Measurements from ENCODE around the gene SLC12A8. TPM values are rescaled to one million over a fixed set of nuclear protein-coding genes. Genes with fewer than 3 reads are reported as not detected.

The SLC12A8 gene
- total RNA-seq, 1 experiment from 2014 or later, result 30.7 TPM

GRCh38 chr3:125175295-125176078 lies 37.1 kb downstream of the SLC12A8 start:
- no peak for TF ChIP-seq EZH2 (IDR thresholded peaks at IDR 0.05; ENCODE audit: low read depth)
- TF ChIP-seq, protein P1, sequence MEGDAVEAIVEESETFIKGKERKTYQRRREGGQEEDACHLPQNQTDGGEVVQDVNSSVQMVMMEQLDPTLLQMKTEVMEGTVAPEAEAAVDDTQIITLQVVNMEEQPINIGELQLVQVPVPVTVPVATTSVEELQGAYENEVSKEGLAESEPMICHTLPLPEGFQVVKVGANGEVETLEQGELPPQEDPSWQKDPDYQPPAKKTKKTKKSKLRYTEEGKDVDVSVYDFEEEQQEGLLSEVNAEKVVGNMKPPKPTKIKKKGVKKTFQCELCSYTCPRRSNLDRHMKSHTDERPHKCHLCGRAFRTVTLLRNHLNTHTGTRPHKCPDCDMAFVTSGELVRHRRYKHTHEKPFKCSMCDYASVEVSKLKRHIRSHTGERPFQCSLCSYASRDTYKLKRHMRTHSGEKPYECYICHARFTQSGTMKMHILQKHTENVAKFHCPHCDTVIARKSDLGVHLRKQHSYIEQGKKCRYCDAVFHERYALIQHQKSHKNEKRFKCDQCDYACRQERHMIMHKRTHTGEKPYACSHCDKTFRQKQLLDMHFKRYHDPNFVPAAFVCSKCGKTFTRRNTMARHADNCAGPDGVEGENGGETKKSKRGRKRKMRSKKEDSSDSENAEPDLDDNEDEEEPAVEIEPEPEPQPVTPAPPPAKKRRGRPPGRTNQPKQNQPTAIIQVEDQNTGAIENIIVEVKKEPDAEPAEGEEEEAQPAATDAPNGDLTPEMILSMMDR (conservative IDR thresholded peaks at IDR 0.05), result no peak
- Histone ChIP-seq H3K9me2 (ENCODE audit: insufficient read depth) (no peaks in the 10 kb centered on the region), H3K27ac (no peak overlapping the region), H4K20me1 (ENCODE audit: insufficient read depth) (no peaks in the 10 kb centered on the region), H3K36me3 (ENCODE audit: low read depth) (no peaks in the 10 kb centered on the region), H3F3A (ENCODE audit: insufficient read depth, low read depth) (0 out of 2 replicates have a peak, but pooled peaks cover 3% of the 10 kb centered on the region), H3K79me2 (ENCODE audit: low read depth) (no peaks in the 10 kb centered on the region), H3K27me3 (ENCODE audit: insufficient read depth, low read depth) (no peaks in the 10 kb centered on the region), H2AFZ (no peak overlapping the region), H3K4me2 (no peak overlapping the region), H3K9me3 (ENCODE audit: insufficient read depth, low read depth) (no peaks in the 10 kb centered on the region; the same call in 1 of the 2 replicates), H3K4me3 (no peak overlapping the region), H3K4me1 (replicated peaks; ENCODE audit: insufficient read depth) (no peaks in the 10 kb centered on the region)
- DNase-seq, result no peak
- intact Hi-C loops (cut with micrococcal nuclease; ENCODE audit: unreplicated experiment), result no loop called here
- no TSS peak for BruUV-seq (replicated peaks)
- ChIA-PET CTCF (no interaction called here), POLR2A (ENCODE audit: unreplicated experiment) (no interaction called here)

DNA sequence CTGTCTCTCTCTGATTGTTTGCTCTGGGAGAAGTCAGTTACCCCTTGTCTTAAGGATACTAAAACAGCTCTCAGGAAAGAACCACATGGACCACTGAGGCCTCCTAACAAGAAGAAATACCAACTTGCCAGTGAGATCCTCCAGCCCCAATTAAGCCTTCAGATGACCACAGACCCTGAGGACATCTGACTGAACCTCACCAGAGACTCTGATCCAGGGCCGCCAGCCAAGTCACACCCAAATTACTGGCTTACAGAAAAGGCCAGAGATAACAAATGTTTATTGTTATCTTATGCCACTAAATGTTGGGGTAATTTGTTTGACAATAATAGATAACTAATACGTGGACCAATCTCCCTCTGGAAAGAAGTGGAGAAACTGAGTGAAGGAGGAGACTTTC lies 40.2 kb downstream of the SLC12A8 start:
- POLR2A ChIA-PET (ENCODE audit: unreplicated experiment), result no interaction called here
- no TSS peak for BruUV-seq (replicated peaks)
- intact Hi-C loops (cut with micrococcal nuclease; ENCODE audit: unreplicated experiment), result no loop called here

DNA sequence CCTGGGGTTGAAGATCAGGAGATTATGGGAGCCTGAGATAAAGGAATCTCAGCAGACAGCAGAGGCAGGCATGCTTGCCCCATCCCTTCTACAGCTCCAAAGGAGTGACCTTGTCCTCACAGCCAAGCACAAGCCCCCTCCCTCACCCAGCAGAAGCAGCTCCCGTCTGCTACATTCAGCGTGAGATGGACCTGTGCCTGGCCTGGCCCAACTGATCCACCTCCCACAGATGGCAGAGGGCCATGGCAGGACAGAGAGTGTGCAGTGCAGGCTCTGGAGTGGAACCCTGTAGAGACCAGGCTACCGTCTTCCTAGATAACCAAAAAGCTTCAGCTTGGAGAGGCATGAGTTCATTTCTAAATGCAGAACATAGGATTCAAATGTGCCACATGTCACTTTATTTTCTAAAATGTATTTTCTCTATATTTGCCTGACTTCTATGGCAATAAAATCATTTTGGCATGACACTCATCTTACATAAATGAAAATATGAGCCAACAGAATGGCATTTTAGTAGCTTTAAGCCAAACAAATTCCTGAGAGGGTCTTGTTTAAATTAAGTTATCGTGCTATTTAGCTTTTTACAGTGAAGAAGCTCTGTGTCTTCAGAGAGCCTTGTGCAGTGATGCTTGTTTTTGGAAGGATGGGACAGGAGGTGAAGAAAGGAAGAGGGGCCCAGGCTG lies 43.7 kb downstream of the SLC12A8 start:
- no peak overlapping the region for H2AFZ ChIP-seq
- ChIA-PET CTCF (no interaction called here), POLR2A (ENCODE audit: unreplicated experiment) (interaction anchor here (0.6 kb wide), 1 partner anchor 332 kb away, joined by 4 read pairs; no protein-coding TSS in a partner anchor)
- H3K4me1 ChIP-seq (replicated peaks; ENCODE audit: insufficient read depth), result peaks cover 12% of the 10 kb centered on the region
- peaks cover 7% of the 10 kb centered on the region; the same call in 1 of the 2 replicates for H3F3A ChIP-seq (ENCODE audit: insufficient read depth, low read depth)
- no peaks in the 10 kb centered on the region for H3K9me2 ChIP-seq (ENCODE audit: insufficient read depth)
- intact Hi-C loops (cut with micrococcal nuclease; ENCODE audit: unreplicated experiment), result no loop called here
- no peaks in the 10 kb centered on the region for H4K20me1 ChIP-seq (ENCODE audit: insufficient read depth)
- H3K36me3 ChIP-seq (ENCODE audit: low read depth), result no peaks in the 10 kb centered on the region
- no peak for TF ChIP-seq EZH2 (IDR thresholded peaks at IDR 0.05; ENCODE audit: low read depth)
- TF ChIP-seq, protein P1 (conservative IDR thresholded peaks at IDR 0.05), result no peak
- H3K79me2 ChIP-seq (ENCODE audit: low read depth), result no peaks in the 10 kb centered on the region
- no peak for DNase-seq
- H3K4me2 ChIP-seq, result no peak overlapping the region
- H3K4me3 ChIP-seq, result no peak overlapping the region
- H3K27me3 ChIP-seq (ENCODE audit: insufficient read depth, low read depth), result no peaks in the 10 kb centered on the region
- H3K9me3 ChIP-seq (ENCODE audit: insufficient read depth, low read depth), result no peaks in the 10 kb centered on the region
- BruUV-seq (replicated peaks), result no TSS peak
- no peak overlapping the region for H3K27ac ChIP-seq

More for the DNA sequence above, 40.2 kb downstream of the SLC12A8 start:
- DNase-seq, result no peak
- Histone ChIP-seq H3K79me2 (ENCODE audit: low read depth) (no peaks in the 10 kb centered on the region), H3K36me3 (ENCODE audit: low read depth) (no peaks in the 10 kb centered on the region), H3F3A (ENCODE audit: insufficient read depth, low read depth) (0 out of 2 replicates have a peak, but pooled peaks cover 3% of the 10 kb centered on the region), H3K4me3 (no peak overlapping the region), H2AFZ (no peak overlapping the region), H3K4me1 (replicated peaks; ENCODE audit: insufficient read depth) (no peaks in the 10 kb centered on the region), H4K20me1 (ENCODE audit: insufficient read depth) (no peaks in the 10 kb centered on the region), H3K4me2 (no peak overlapping the region), H3K9me2 (ENCODE audit: insufficient read depth) (no peaks in the 10 kb centered on the region), H3K27ac (no peak overlapping the region), H3K9me3 (ENCODE audit: insufficient read depth, low read depth) (no peaks in the 10 kb centered on the region; the same call in 1 of the 2 replicates), H3K27me3 (ENCODE audit: insufficient read depth, low read depth) (no peaks in the 10 kb centered on the region)
- TF ChIP-seq, protein P1 (conservative IDR thresholded peaks at IDR 0.05), result no peak
- no peak for TF ChIP-seq EZH2 (IDR thresholded peaks at IDR 0.05; ENCODE audit: low read depth)
- CTCF ChIA-PET, result no interaction called here

Measured in PC-9 (cell line).